Right lobe of liver (tissue), 4 donors: ENCODE results near the gene KIF13A.

ENCODE experiments used
- POLR2A ChIP-seq: fragments of 450-650 bp; IDR thresholded peaks from one replicate; pipeline ENCODE4 v1.6.1; 2017; ENCODE audit warnings: antibody characterized with exemption, mild to moderate bottlenecking
- TF ChIP-seq, protein P1 (sequence below), 4 donors: fragments of 200-600 bp in 3 of 4; fragments of 450-650 bp in 1 of 4; IDR thresholded peaks; one replicate each; pipeline versions ENCODE4 v1.5.1 to v1.8.0; 2016 to 2022; ENCODE audit warnings: antibody characterized with exemption in 4 of 4, mild to moderate bottlenecking in 2 of 4
- donor health status: DM: no; HTN: no; CAD: no.
- donor health status: DM: no; HTN: no; CAD: no.
- donor health status: DM: no; HTN: yes; CAD: no.

DNA sequence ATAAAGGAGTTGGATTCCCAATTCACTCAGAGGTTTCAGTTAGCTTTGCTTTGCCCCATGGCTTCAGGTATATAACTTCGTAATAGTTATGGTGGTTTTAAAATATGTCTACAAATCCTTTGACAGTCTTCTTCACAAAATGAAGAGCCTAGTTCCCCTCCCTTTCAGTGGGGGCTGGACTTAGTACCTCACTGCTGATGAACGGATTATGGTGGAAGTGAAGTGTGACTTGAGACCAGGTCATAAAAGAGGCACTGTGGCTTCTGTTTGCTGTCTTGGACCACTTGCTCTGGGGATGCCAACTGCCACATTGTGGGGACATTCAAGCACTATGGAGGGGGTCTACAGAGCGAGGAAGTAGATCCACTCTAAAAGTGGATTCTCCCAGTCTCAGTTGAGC, 233.2 kb downstream of the KIF13A start:
- no peak for TF ChIP-seq POLR2A
- TF ChIP-seq, protein P1, sequence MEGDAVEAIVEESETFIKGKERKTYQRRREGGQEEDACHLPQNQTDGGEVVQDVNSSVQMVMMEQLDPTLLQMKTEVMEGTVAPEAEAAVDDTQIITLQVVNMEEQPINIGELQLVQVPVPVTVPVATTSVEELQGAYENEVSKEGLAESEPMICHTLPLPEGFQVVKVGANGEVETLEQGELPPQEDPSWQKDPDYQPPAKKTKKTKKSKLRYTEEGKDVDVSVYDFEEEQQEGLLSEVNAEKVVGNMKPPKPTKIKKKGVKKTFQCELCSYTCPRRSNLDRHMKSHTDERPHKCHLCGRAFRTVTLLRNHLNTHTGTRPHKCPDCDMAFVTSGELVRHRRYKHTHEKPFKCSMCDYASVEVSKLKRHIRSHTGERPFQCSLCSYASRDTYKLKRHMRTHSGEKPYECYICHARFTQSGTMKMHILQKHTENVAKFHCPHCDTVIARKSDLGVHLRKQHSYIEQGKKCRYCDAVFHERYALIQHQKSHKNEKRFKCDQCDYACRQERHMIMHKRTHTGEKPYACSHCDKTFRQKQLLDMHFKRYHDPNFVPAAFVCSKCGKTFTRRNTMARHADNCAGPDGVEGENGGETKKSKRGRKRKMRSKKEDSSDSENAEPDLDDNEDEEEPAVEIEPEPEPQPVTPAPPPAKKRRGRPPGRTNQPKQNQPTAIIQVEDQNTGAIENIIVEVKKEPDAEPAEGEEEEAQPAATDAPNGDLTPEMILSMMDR (IDR thresholded peaks at IDR 0.05) = no peak
